ENCODE measurements around the gene TNF.
"Not testable (repeated sequence)": the region's sequence is repeated elsewhere in the genome, so short reads cannot be mapped to it uniquely, and the experiment has no call there.

TNF gene

GRCh38 chr6:31547727-31548543 is 27.4 kb upstream of the TNF start:
- TF ChIP-seq, protein P1, sequence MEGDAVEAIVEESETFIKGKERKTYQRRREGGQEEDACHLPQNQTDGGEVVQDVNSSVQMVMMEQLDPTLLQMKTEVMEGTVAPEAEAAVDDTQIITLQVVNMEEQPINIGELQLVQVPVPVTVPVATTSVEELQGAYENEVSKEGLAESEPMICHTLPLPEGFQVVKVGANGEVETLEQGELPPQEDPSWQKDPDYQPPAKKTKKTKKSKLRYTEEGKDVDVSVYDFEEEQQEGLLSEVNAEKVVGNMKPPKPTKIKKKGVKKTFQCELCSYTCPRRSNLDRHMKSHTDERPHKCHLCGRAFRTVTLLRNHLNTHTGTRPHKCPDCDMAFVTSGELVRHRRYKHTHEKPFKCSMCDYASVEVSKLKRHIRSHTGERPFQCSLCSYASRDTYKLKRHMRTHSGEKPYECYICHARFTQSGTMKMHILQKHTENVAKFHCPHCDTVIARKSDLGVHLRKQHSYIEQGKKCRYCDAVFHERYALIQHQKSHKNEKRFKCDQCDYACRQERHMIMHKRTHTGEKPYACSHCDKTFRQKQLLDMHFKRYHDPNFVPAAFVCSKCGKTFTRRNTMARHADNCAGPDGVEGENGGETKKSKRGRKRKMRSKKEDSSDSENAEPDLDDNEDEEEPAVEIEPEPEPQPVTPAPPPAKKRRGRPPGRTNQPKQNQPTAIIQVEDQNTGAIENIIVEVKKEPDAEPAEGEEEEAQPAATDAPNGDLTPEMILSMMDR (conservative IDR thresholded peaks at IDR 0.05; ENCODE audit: low read depth) = no peak
- peak overlapping the region; percentile 76 for H3K27ac ChIP-seq
- ChIA-PET POLR2A (ENCODE audit: low non-redundant PET) (no interaction called here), CTCF (interaction anchor here (0.7 to 6.3 kb wide), 2 partner anchors 36 to 51 kb away, joined by 5 to 96 read pairs; no protein-coding TSS in a partner anchor)
- DNase-seq (ENCODE audit: low spot score) = no peak

DNA sequence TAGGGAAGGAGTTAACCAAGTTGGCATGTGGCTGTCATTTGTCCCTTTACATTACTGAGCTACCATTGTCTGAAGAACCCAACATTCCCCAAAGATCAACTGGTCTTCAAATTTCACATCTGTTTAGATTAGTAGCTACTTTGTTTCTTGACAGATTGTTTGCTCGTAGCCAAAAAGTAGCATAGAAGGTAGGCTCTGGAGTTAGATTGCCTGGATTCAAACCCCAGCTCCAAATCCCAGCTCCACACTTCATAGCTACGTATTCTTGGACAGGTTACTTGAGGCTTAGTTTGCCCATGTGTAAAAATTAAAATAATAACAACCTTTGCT is 26.9 kb upstream of the TNF start:
- no peak for DNase-seq (ENCODE audit: low spot score)
- TF ChIP-seq, protein P1 (conservative IDR thresholded peaks at IDR 0.05; ENCODE audit: low read depth) = no peak
- CTCF ChIA-PET = interaction anchor here (6.3 kb wide), 1 partner anchor 50 kb away, joined by 96 read pairs; no protein-coding TSS in a partner anchor
- POLR2A ChIA-PET (ENCODE audit: low non-redundant PET) = no interaction called here
- peak overlapping the region; percentile 76 for H3K27ac ChIP-seq

DNA sequence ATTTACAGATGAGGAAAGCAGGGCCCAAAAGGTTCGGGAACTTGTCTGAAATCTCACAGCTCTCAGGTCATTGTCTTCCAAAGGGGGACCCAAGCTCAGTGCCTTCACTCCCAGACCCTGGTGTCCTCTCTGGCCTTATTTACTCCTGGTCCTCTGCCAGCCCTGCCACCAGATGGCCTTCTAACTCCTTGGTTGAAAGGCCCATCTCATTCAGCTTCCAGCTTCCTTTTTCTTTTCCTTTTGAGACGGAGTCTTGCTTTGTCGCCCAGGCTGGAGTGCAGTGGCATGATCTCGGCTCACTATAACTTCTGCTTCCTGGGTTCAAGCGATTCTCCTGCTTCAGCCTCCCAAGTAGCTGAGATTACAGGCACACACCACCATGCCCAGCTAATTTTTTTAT is 24.0 kb upstream of the TNF start:
- peak overlapping the region; percentile 16; the same call in 1 of the 2 replicates for H3K27ac ChIP-seq
- POLR2A ChIA-PET (ENCODE audit: low non-redundant PET) = interaction anchor here (0.6 to 1.1 kb wide), 2 partner anchors 47 to 139 kb away, joined by 3 to 10 read pairs; no protein-coding TSS in a partner anchor
- CTCF ChIA-PET = interaction anchor here (0.6 to 1.5 kb wide), 4 partner anchors 30 to 57 kb away, joined by 3 to 16 read pairs (median 6); no protein-coding TSS in a partner anchor
- DNase-seq (ENCODE audit: low spot score) = not testable (repeated sequence)

GRCh38 chr6:31556307-31556706 is 19.1 kb upstream of the TNF start:
- H3K27ac ChIP-seq = no peak overlapping the region
- ChIA-PET POLR2A (ENCODE audit: low non-redundant PET) (no interaction called here), CTCF (interaction anchor here (1.7 kb wide), 1 partner anchor 42 kb away, joined by 9 read pairs; no protein-coding TSS in a partner anchor)
- no peak for DNase-seq (ENCODE audit: low spot score)
- TF ChIP-seq, protein P1 (conservative IDR thresholded peaks at IDR 0.05; ENCODE audit: low read depth) = no peak

GRCh38 chr6:31557443-31558317 is 17.7 kb upstream of the TNF start:
- ChIA-PET CTCF (interaction anchor here (1.3 kb wide), 1 partner anchor 23 kb away, joined by 3 read pairs; no protein-coding TSS in a partner anchor), POLR2A (ENCODE audit: low non-redundant PET) (no interaction called here)
- peak overlapping the region; percentile 57 for H3K27ac ChIP-seq
- TF ChIP-seq, protein P1 (conservative IDR thresholded peaks at IDR 0.05; ENCODE audit: low read depth) = no peak
- DNase-seq (ENCODE audit: low spot score) = no peak

GRCh38 chr6:31558318-31558625 is 17.1 kb upstream of the TNF start:
- TF ChIP-seq, protein P1 (conservative IDR thresholded peaks at IDR 0.05; ENCODE audit: low read depth) = no peak
- H3K27ac ChIP-seq = peak overlapping the region; percentile 57; the same call in 1 of the 2 replicates
- CTCF ChIA-PET = interaction anchor here (1.3 kb wide), 1 partner anchor 23 kb away, joined by 3 read pairs; no protein-coding TSS in a partner anchor
- DNase-seq (ENCODE audit: low spot score) = no peak
- POLR2A ChIA-PET (ENCODE audit: low non-redundant PET) = no interaction called here
